Calu3 (cell line): ENCODE results near the gene FOXP1. TPM values are rescaled to one million over a fixed set of nuclear protein-coding genes. Genes with fewer than 3 reads are reported as not detected.

Experiments
- BruUV-seq: library from RNA; stranded (reverse); fragments of 400-500 nt; replicated peaks from 2 replicates; lab custom pipeline; 2021; lab: Mats Ljungman, UMichigan
- CTCF ChIA-PET: fragments of 300-600 bp; sonication (Branson Sonifier 250); formaldehyde crosslinking; loops from one replicate; lab custom pipeline; 2022; ENCODE audit warnings: antibody characterized with exemption; lab: Charles Lee
- DNase-seq: peaks from one replicate; pipeline ENCODE4 v3.0.0; 2022
- H3K27ac Mint-ChIP-seq: one replicate; pipeline ENCODE4 v1.8.0; 2022; ENCODE audit warnings: mixed read lengths; ENCODE audit not compliant: unreplicated experiment
- H3K27me3 Mint-ChIP-seq: one replicate; pipeline ENCODE4 v1.8.0; 2022; ENCODE audit warnings: mixed read lengths; ENCODE audit not compliant: unreplicated experiment
- H3K36me3 Mint-ChIP-seq: one replicate; pipeline ENCODE4 v1.8.0; 2022; ENCODE audit warnings: mild to moderate bottlenecking, moderate library complexity, mixed read lengths; ENCODE audit not compliant: insufficient read depth, unreplicated experiment
- H3K4me1 Mint-ChIP-seq: one replicate; pipeline ENCODE4 v1.8.0; 2022; ENCODE audit warnings: mild to moderate bottlenecking, low read depth, mixed read lengths; ENCODE audit not compliant: unreplicated experiment
- H3K4me3 Mint-ChIP-seq: one replicate; pipeline ENCODE4 v1.8.0; 2022; ENCODE audit warnings: mild to moderate bottlenecking, low read depth, moderate library complexity, mixed read lengths; ENCODE audit not compliant: unreplicated experiment
- H3K9me3 Mint-ChIP-seq: one replicate; pipeline ENCODE4 v1.8.0; 2022; ENCODE audit warnings: low read depth, mixed read lengths; ENCODE audit not compliant: unreplicated experiment
- intact Hi-C: fragments of 100-400 bp; cut with micrococcal nuclease; formaldehyde crosslinking; loops from one replicate; pipeline ENCODE4 v1.10.0; 2022; ENCODE audit not compliant: unreplicated experiment
- total RNA-seq: library from RNA; stranded (reverse); gene quantifications from 2 replicates; pipeline ENCODE4 v1.2.3, GENCODE V29; 2022
- TF ChIP-seq, protein P1 (sequence below): fragments of 200-600 bp; IDR thresholded peaks from one replicate; pipeline ENCODE4 v1.8.0; 2022; ENCODE audit warnings: antibody characterized with exemption; ENCODE audit not compliant: unreplicated experiment

FOXP1 gene
- total RNA-seq, 1 experiment from 2014 or later, result 82.8 TPM

DNA sequence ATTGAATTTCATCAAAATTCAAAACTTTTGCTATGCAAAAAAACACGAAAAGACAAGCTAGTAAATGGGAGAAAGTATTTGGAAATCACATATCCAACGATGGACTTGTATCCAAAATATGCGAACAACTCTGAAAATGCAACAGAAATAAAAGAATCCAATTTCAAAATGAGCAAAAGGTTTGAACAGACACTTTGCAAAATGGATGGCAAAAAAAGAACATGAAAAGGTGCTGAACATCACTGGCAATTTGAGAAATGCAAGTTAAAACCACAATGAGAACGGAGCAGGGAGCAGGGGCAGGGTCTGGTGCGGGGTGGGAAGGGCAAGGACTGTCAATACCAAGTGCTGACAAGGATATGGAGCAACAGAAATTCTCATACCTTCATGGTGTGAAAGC lies 23.1 kb upstream of the FOXP1 start:
- Mint-ChIP-seq H3K9me3 (peaks cover 2% of the 10 kb centered on the region), H3K4me1 (no peaks in the 10 kb centered on the region), H3K4me3 (no peak overlapping the region), H3K27ac (no peak overlapping the region), H3K27me3 (no peaks in the 10 kb centered on the region), H3K36me3 (peaks cover 4% of the 10 kb centered on the region)
- intact Hi-C loops, result no loop called here
- no TSS peak for BruUV-seq
- CTCF ChIA-PET, result interaction anchor here (0.8 kb wide), 1 partner anchor 38 kb away, joined by 3 read pairs; no protein-coding TSS in a partner anchor
- no peak for DNase-seq
- TF ChIP-seq, protein P1, sequence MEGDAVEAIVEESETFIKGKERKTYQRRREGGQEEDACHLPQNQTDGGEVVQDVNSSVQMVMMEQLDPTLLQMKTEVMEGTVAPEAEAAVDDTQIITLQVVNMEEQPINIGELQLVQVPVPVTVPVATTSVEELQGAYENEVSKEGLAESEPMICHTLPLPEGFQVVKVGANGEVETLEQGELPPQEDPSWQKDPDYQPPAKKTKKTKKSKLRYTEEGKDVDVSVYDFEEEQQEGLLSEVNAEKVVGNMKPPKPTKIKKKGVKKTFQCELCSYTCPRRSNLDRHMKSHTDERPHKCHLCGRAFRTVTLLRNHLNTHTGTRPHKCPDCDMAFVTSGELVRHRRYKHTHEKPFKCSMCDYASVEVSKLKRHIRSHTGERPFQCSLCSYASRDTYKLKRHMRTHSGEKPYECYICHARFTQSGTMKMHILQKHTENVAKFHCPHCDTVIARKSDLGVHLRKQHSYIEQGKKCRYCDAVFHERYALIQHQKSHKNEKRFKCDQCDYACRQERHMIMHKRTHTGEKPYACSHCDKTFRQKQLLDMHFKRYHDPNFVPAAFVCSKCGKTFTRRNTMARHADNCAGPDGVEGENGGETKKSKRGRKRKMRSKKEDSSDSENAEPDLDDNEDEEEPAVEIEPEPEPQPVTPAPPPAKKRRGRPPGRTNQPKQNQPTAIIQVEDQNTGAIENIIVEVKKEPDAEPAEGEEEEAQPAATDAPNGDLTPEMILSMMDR, result no peak

DNA sequence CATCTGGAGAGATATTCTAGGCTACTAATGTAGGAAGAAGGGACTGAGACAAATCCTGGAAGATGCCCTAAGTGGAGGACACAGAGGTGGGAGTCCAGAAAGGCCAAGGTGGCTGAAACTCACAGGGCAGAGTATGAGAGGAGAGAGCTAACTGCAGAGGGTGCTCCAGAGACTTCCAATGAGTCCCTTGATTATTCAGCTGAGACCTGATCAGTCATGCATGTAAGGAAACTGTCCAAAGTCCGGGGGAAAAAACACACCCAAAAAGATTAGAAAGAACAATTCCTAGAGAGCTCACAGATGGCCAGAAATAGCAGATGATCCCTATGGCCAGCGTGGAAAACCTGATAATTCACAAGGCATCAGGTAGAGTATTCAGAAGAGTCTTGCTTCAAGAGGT lies 18.7 kb upstream of the FOXP1 start:
- intact Hi-C loops, result no loop called here
- Mint-ChIP-seq H3K27me3 (no peaks in the 10 kb centered on the region), H3K4me3 (no peak overlapping the region), H3K36me3 (peaks cover 4% of the 10 kb centered on the region), H3K9me3 (peaks cover 2% of the 10 kb centered on the region), H3K27ac (no peak overlapping the region), H3K4me1 (no peaks in the 10 kb centered on the region)
- CTCF ChIA-PET, result interaction anchor here (0.6 kb wide), 1 partner anchor 212 kb away, joined by 3 read pairs; no protein-coding TSS in a partner anchor
- BruUV-seq, result no TSS peak
- TF ChIP-seq, protein P1, result no peak
- no peak for DNase-seq

DNA sequence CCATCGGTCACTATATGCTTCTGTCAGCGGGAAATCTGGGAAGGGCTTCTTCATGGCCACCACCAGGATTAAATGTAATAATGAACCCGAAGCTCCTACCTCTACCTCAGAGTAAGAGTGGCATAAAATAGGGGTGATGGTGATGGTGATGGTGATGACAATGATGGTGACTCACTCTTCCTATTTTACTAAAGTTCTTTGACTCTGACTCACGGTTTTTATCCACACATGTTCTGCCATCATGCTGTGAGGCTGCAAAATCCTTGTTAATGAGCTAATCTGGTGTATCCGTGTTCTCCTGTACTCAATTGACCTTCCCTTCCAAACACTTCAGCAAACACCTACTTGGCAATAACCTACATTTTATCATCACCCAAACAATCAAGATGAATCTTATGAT lies 18.3 kb upstream of the FOXP1 start:
- no peak for DNase-seq
- Mint-ChIP-seq H3K9me3 (peaks cover 2% of the 10 kb centered on the region), H3K27me3 (no peaks in the 10 kb centered on the region), H3K4me1 (no peaks in the 10 kb centered on the region), H3K27ac (no peak overlapping the region), H3K4me3 (no peak overlapping the region), H3K36me3 (peaks cover 4% of the 10 kb centered on the region)
- TF ChIP-seq, protein P1, result no peak
- intact Hi-C loops, result no loop called here
- BruUV-seq, result no TSS peak
- CTCF ChIA-PET, result no interaction called here

DNA sequence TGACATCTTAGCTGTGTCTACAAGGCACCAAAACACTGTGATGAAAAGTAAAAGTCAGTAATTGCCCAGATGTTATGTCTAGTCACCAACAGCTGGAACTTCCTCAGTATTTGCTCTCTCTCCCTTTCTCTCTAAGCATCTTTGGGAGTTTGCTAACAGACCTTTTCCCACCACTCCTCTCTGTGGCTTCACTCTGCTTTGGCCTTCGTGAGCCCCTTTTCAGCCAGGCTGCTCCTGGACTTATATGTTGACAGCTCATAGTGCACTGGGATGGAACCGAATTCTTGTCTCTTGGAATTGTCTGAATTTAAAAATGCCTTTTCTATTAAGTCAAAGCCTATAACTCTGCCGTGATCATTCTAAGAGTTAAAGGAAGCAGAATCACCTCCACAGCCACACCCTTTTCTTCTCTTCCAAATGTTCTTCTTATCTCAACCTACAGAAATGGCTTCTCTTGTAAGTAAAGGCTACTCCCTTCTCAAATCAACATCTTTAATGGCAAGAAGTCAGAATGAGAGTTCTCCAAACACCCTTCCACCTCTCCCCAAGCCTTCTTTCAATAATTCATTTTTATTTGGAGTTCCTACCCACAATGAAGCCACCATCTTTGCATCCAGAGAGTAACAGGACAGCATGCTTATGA lies 17.2 kb upstream of the FOXP1 start:
- BruUV-seq, result no TSS peak
- intact Hi-C loops, result no loop called here
- H3K27me3 Mint-ChIP-seq, result no peaks in the 10 kb centered on the region
- no peak overlapping the region for H3K4me3 Mint-ChIP-seq
- CTCF ChIA-PET, result no interaction called here
- no peaks in the 10 kb centered on the region for H3K4me1 Mint-ChIP-seq
- no peak overlapping the region for H3K27ac Mint-ChIP-seq
- no peaks in the 10 kb centered on the region for H3K36me3 Mint-ChIP-seq
- H3K9me3 Mint-ChIP-seq, result no peaks in the 10 kb centered on the region
- TF ChIP-seq, protein P1, result no peak
- DNase-seq, result no peak
